GM21423 (cell line): ENCODE results near the gene MYO1G.
"Not testable (repeated sequence)": the region's sequence is repeated elsewhere in the genome, so short reads cannot be mapped to it uniquely, and the experiment has no call there.

ENCODE experiments used
- ATAC-seq: cut with Tn5 transposase; IDR thresholded peaks from one replicate; pipeline ENCODE4 v1.9.1; 2021; ENCODE audit warnings: mild to moderate bottlenecking, moderate library complexity; ENCODE audit not compliant: unreplicated experiment

Gene MYO1G

GRCh38 chr7:44978511-44979366 is at the start of gene MYO1G:
MYO1G (minus strand) TSS chr7:44979015; CDS start chr7:44978961, 54 bp downstream.
- peak; percentile 64 for ATAC-seq

GRCh38 chr7:45028138-45028919 is 49.5 kb upstream of the MYO1G start:
- ATAC-seq, result no peak

- ATAC-seq, result peak; percentile 10
Observed at GRCh38 chr7:45027774-45028114, 48.9 kb upstream of the MYO1G start.

GRCh38 chr7:45026984-45027773 is 48.4 kb upstream of the MYO1G start:
- ATAC-seq, result peak; percentile 44

GRCh38 chr7:45026013-45026412 is 47.2 kb upstream of the MYO1G start:
- no peak for ATAC-seq

- not testable (repeated sequence) for ATAC-seq
Observed at GRCh38 chr7:45025473-45025872, 46.7 kb upstream of the MYO1G start.

GRCh38 chr7:45024126-45024744 is 45.4 kb upstream of the MYO1G start:
- ATAC-seq, result no peak

- ATAC-seq, result peak; percentile 74
Observed at GRCh38 chr7:45021604-45022296, 42.9 kb upstream of the MYO1G start.

GRCh38 chr7:45020915-45021314 is 42.1 kb upstream of the MYO1G start:
- no peak for ATAC-seq

- no peak for ATAC-seq
Observed at GRCh38 chr7:45017253-45017652, 38.4 kb upstream of the MYO1G start.

GRCh38 chr7:45015313-45015712 is 36.5 kb upstream of the MYO1G start:
- ATAC-seq, result no peak

GRCh38 chr7:45013465-45013967 is 34.7 kb upstream of the MYO1G start:
- ATAC-seq, result no peak

GRCh38 chr7:45007571-45008328 is 28.9 kb upstream of the MYO1G start:
- peak; percentile 74 for ATAC-seq

GRCh38 chr7:45007106-45007505 is 28.3 kb upstream of the MYO1G start:
- no peak for ATAC-seq

- no peak for ATAC-seq
Observed at GRCh38 chr7:45003789-45004188, 25.0 kb upstream of the MYO1G start.

GRCh38 chr7:45001826-45002225 is 23.0 kb upstream of the MYO1G start:
- no peak for ATAC-seq

- peak; percentile 22 for ATAC-seq
Observed at GRCh38 chr7:45001138-45001694, 22.4 kb upstream of the MYO1G start.

GRCh38 chr7:45000093-45001032 is 21.5 kb upstream of the MYO1G start, which contains the start of gene CCM2:
CCM2 (plus strand) TSS chr7:45000201; CDS start chr7:45000334, 133 bp downstream.
- ATAC-seq, result peak; percentile 4
